ENCODE measurements around the gene GABRB2. TPM values are rescaled to one million over a fixed set of nuclear protein-coding genes. Genes with fewer than 3 reads are reported as not detected.

Gene GABRB2
- total RNA-seq: not detected in 2 replicates

DNA sequence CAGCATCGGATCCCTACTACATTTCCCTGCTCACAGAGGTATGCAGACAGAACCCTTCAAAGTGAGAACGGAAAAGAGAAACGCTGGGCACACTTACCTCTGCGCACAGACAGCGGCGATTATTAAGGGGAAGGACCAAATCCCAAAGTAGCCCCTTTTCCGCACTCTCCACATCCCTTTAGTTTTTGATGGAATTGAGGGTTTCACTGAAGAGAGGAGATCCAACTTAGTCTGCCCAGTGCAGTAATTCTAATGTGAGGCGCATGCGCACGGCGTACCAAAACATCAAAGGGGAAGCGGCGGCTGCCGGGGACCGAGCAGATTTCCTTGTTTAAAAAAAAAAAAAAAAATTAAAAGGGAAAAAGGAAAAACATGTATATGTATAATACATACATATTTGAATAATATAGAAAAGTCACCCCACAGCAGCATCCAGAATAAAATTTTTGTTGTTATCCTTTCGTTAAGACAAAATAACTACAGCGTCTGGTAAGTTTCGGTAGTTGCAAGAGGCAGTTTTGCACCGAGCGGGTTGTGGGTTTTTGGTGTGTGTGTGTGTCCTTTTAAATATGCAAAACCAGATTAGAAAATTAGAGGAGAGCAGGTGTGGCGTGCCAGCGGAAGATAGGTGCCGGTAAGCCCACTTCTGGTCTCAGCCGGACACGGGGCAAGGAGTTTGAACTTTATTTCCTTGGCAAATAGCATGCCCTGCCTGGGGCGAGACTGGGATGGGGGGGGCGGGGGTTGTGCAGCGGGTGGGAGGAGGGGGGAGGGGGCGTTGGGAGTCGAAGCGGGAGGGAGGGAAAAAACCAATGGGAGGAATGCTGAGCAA, at the start of gene GABRB2:
TSS of gene GABRB2 (minus strand) at position 256 of the 832 bp plus-strand sequence. CDS start at position 174, 82 bp downstream.

Other genes with a start within 250 kb of the GABRB2 start
- not detected in 2 replicates for gene GABRA6, start 139.0 kb upstream of the GABRB2 start, total RNA-seq